ENCODE data around the gene PSMB7.

- no peak for TF ChIP-seq SMC3 (IDR thresholded peaks at IDR 0.05; ENCODE audit: low read depth, low read length)
- TF ChIP-seq MAZ (IDR thresholded peaks at IDR 0.05; ENCODE audit: borderline replicate concordance, low read depth, low read length) = no peak
- TF ChIP-seq, protein P1, sequence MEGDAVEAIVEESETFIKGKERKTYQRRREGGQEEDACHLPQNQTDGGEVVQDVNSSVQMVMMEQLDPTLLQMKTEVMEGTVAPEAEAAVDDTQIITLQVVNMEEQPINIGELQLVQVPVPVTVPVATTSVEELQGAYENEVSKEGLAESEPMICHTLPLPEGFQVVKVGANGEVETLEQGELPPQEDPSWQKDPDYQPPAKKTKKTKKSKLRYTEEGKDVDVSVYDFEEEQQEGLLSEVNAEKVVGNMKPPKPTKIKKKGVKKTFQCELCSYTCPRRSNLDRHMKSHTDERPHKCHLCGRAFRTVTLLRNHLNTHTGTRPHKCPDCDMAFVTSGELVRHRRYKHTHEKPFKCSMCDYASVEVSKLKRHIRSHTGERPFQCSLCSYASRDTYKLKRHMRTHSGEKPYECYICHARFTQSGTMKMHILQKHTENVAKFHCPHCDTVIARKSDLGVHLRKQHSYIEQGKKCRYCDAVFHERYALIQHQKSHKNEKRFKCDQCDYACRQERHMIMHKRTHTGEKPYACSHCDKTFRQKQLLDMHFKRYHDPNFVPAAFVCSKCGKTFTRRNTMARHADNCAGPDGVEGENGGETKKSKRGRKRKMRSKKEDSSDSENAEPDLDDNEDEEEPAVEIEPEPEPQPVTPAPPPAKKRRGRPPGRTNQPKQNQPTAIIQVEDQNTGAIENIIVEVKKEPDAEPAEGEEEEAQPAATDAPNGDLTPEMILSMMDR (conservative IDR thresholded peaks at IDR 0.05; ENCODE audit: low read depth, low read length) = no peak
Measured at GRCh38 chr9:124350494-124351263, 64.6 kb downstream of the PSMB7 start.
